ENCODE measurements around the gene SMIM17.
A peak's percentile ranks its signal among the peaks of the same experiment; 100 is the strongest.
"Not testable (repeated sequence)": the region's sequence is repeated elsewhere in the genome, so short reads cannot be mapped to it uniquely, and the experiment has no call there.

Gene SMIM17

GRCh38 chr19:56661248-56661647 lies 18.3 kb downstream of the SMIM17 start:
- FAIRE-seq: no peak

- FAIRE-seq: no peak
Observed at GRCh38 chr19:56663931-56664500, 21.1 kb downstream of the SMIM17 start.

- no peak for FAIRE-seq
Observed at GRCh38 chr19:56664511-56664910, 21.6 kb downstream of the SMIM17 start.

- no peak for FAIRE-seq
Observed at GRCh38 chr19:56667311-56667870, 24.4 kb downstream of the SMIM17 start.

- no peak for FAIRE-seq
Observed at GRCh38 chr19:56668676-56669075, 25.7 kb downstream of the SMIM17 start.

- no peak for FAIRE-seq
Observed at GRCh38 chr19:56670401-56670960, 27.5 kb downstream of the SMIM17 start.

GRCh38 chr19:56670961-56671612 lies 28.1 kb downstream of the SMIM17 start:
- FAIRE-seq: no peak

- FAIRE-seq: no peak
Observed at GRCh38 chr19:56671613-56671994, 28.6 kb downstream of the SMIM17 start, which contains the start of gene ZNF835. Gene ZNF835 (minus strand): TSS chr19:56671757. CDS start chr19:56665198, 6,559 bp downstream.

GRCh38 chr19:56672610-56673009 lies 29.7 kb downstream of the SMIM17 start:
- not testable (repeated sequence) for FAIRE-seq

GRCh38 chr19:56678205-56678604 lies 35.2 kb downstream of the SMIM17 start:
- no peak for FAIRE-seq

GRCh38 chr19:56681702-56682101 lies 38.7 kb downstream of the SMIM17 start:
- FAIRE-seq: no peak

GRCh38 chr19:56683116-56683515 lies 40.2 kb downstream of the SMIM17 start:
- FAIRE-seq: no peak

GRCh38 chr19:56687031-56687430 lies 44.1 kb downstream of the SMIM17 start:
- FAIRE-seq: no peak

- FAIRE-seq: peak; percentile 25
Observed at GRCh38 chr19:56689198-56689597, 46.2 kb downstream of the SMIM17 start.

GRCh38 chr19:56690670-56691069 lies 47.7 kb downstream of the SMIM17 start:
- no peak for FAIRE-seq

- no peak for FAIRE-seq
Observed at GRCh38 chr19:56692206-56692895, 49.4 kb downstream of the SMIM17 start.

GRCh38 chr19:56699552-56699951 lies 56.6 kb downstream of the SMIM17 start:
- FAIRE-seq: no peak

- no peak for FAIRE-seq
Observed at GRCh38 chr19:56701895-56702294, 58.9 kb downstream of the SMIM17 start.

- FAIRE-seq: no peak
Observed at GRCh38 chr19:56705939-56706338, 63.0 kb downstream of the SMIM17 start.
